SK-N-SH (cell line): ENCODE data around the gene BRI3. TPM values are rescaled to one million over a fixed set of nuclear protein-coding genes. Genes with fewer than 3 reads are reported as not detected.

Source experiments
- CTCF ChIA-PET: fragments of 300-600, 350-600 bp; formaldehyde crosslinking; extraction: SDS; loops from one replicate; lab custom pipeline; 2021; lab: Yijun Ruan, JAX
- POLR2A ChIA-PET: fragments of 350-600 bp; sonication (Branson Sonifier 250); formaldehyde crosslinking; extraction: SDS; loops from one replicate; lab custom pipeline; 2020; ENCODE audit warnings: antibody characterized with exemption, inconsistent platforms; lab: Yijun Ruan, JAX
- DNase-seq: peaks from one replicate; pipeline ENCODE4 v3.0.0; 2012
- H2AFZ ChIP-seq: fragments of 200-600 bp; sonication (generic); 2 replicates; pipeline ENCODE4 v1.8.1; 2016; ENCODE audit warnings: antibody characterized with exemption, mild to moderate bottlenecking, low read depth
- H3F3A ChIP-seq: fragments of 200-600 bp; sonication (generic); replicated peaks from 2 replicates; pipeline ENCODE3; 2016; ENCODE audit warnings: antibody characterized with exemption, mild to moderate bottlenecking; ENCODE audit not compliant: insufficient read depth
- H3K27ac ChIP-seq, 2 experiments: fragments of 200-500 bp in 1 of 2; fragments of 200-600 bp in 1 of 2; sonication (Bioruptor generic) in 1 of 2; sonication (generic), shearing (Covaris generic) in 1 of 2; 2 replicates each; pipeline versions ENCODE4 v1.5.1 to v1.6.1; 2014 to 2016; ENCODE audit warnings: low read depth in 2 of 2, inconsistent platforms in 1 of 2, low read length in 1 of 2, mild to moderate bottlenecking in 1 of 2, mixed read lengths in 1 of 2
- H3K27me3 ChIP-seq: fragments of 200-600 bp; sonication (generic), shearing (Covaris generic); 2 replicates; pipeline ENCODE4 v1.6.1; 2016; ENCODE audit warnings: mixed run types; ENCODE audit not compliant: insufficient read depth
- H3K36me3 ChIP-seq, 2 experiments: fragments of 200-500 bp in 1 of 2; fragments of 200-600 bp in 1 of 2; sonication (Bioruptor generic) in 1 of 2; sonication (generic) in 1 of 2; replicated peaks in 1 of 2; 2 replicates each; pipeline versions ENCODE3 to v1.5.1; 2014 to 2016; ENCODE audit warnings: low read length in 1 of 2, mild to moderate bottlenecking in 1 of 2; ENCODE audit not compliant: insufficient read depth in 2 of 2, control insufficient read depth in 1 of 2
- H3K4me1 ChIP-seq, 2 experiments: fragments of 200-500 bp in 1 of 2; fragments of 200-600 bp in 1 of 2; sonication (Bioruptor generic) in 1 of 2; sonication (generic), shearing (Covaris generic) in 1 of 2; 2 replicates each; pipeline versions ENCODE4 v1.5.1 to v1.6.1; 2014 to 2016; ENCODE audit warnings: low read depth in 1 of 2, low read length in 1 of 2, mixed run types in 1 of 2; ENCODE audit not compliant: insufficient read depth in 2 of 2, control insufficient read depth in 1 of 2
- H3K4me2 ChIP-seq: fragments of 200-600 bp; sonication (generic), shearing (Covaris generic); 2 replicates; pipeline ENCODE4 v1.6.1; 2017; ENCODE audit warnings: mixed run types
- H3K4me3 ChIP-seq, 2 experiments: fragments of 200-500 bp in 1 of 2; fragments of 200-600 bp in 1 of 2; sonication (Bioruptor generic) in 1 of 2; sonication (generic), shearing (Covaris generic) in 1 of 2; 2 replicates each; pipeline versions ENCODE4 v1.5.1 to v1.8.1; 2014 to 2016; ENCODE audit warnings: low read depth in 2 of 2, inconsistent platforms in 1 of 2, low read length in 1 of 2, mild to moderate bottlenecking in 1 of 2, mixed read lengths in 1 of 2, moderate library complexity in 1 of 2
- H3K79me2 ChIP-seq: fragments of 200-600 bp; sonication (generic); 2 replicates; pipeline ENCODE4 v1.8.1; 2017; ENCODE audit warnings: mild to moderate bottlenecking; ENCODE audit not compliant: insufficient read depth
- H3K9ac ChIP-seq: fragments of 200-600 bp; sonication (generic); 2 replicates; pipeline ENCODE4 v1.6.1; 2017; ENCODE audit warnings: mixed run types
- H3K9me2 ChIP-seq: fragments of 200-600 bp; sonication (generic); 2 replicates; pipeline ENCODE4 v1.6.1; 2017; ENCODE audit warnings: mixed run types
- H3K9me3 ChIP-seq: fragments of 200-600 bp; sonication (generic); 2 replicates; pipeline ENCODE4 v1.6.1; 2017; ENCODE audit warnings: mixed run types, mild to moderate bottlenecking, moderate library complexity
- H4K20me1 ChIP-seq: fragments of 200-600 bp; sonication (generic); 2 replicates; pipeline ENCODE4 v1.6.1; 2017; ENCODE audit warnings: mild to moderate bottlenecking, mixed run types; ENCODE audit not compliant: insufficient read depth
- ELF1 ChIP-seq: IDR thresholded peaks from 2 replicates; pipeline ENCODE4 v1.4.0; 2012
- FOXJ3 ChIP-seq: sonication (generic); formaldehyde crosslinking; IDR thresholded peaks from 2 replicates; pipeline ENCODE4 v1.5.1; 2020; ENCODE audit warnings: mild to moderate bottlenecking, missing genetic modification reagents
- FOXM1 ChIP-seq: IDR thresholded peaks from 2 replicates; pipeline ENCODE4 v1.4.0; 2012; ENCODE audit warnings: low read depth, mild to moderate bottlenecking
- GABPA ChIP-seq: IDR thresholded peaks from 2 replicates; pipeline ENCODE4 v1.4.0; 2012; ENCODE audit warnings: low read depth, mild to moderate bottlenecking
- JUND ChIP-seq: IDR thresholded peaks from 2 replicates; pipeline ENCODE4 v1.4.0; 2012
- MAX ChIP-seq: IDR thresholded peaks from 2 replicates; pipeline ENCODE4 v1.4.0; 2012; ENCODE audit warnings: low read depth
- NFIC ChIP-seq: IDR thresholded peaks from 2 replicates; pipeline ENCODE4 v1.4.0; 2012; ENCODE audit warnings: borderline replicate concordance
- PBX3 ChIP-seq: IDR thresholded peaks from 2 replicates; pipeline ENCODE4; 2012
- RCOR1 ChIP-seq: fragments of 150-350 bp; IDR thresholded peaks from 2 replicates; pipeline ENCODE4 v1.6.1; 2017; ENCODE audit warnings: antibody characterized with exemption, low read length
- REST ChIP-seq: IDR thresholded peaks from 2 replicates; pipeline ENCODE4 v1.6.1; 2012; ENCODE audit warnings: mild to moderate bottlenecking, low read depth, low read length, moderate library complexity
- SIN3A ChIP-seq: IDR thresholded peaks from 2 replicates; pipeline ENCODE4 v1.6.1; 2012; ENCODE audit warnings: low read depth, mild to moderate bottlenecking, low read length, moderate library complexity, borderline replicate concordance
- TAF1 ChIP-seq: IDR thresholded peaks from 2 replicates; pipeline ENCODE4 v1.6.1; 2012; ENCODE audit warnings: low read depth, mild to moderate bottlenecking, low read length, moderate library complexity, borderline replicate concordance
- TEAD4 ChIP-seq: IDR thresholded peaks from 2 replicates; pipeline ENCODE4 v1.4.0; 2012; ENCODE audit warnings: mild to moderate bottlenecking, borderline replicate concordance; ENCODE audit not compliant: insufficient read depth
- USF1 ChIP-seq: IDR thresholded peaks from 2 replicates; pipeline ENCODE4 v1.4.0; 2012; ENCODE audit warnings: low read depth, borderline replicate concordance
- ZBTB33 ChIP-seq: IDR thresholded peaks from 2 replicates; pipeline ENCODE4 v1.4.0; 2012; ENCODE audit warnings: low read depth, borderline replicate concordance
- WGBS: methylation state at CpG from one replicate; pipeline ENCODE4 v1.1.6; 2017; ENCODE audit warnings: low lambda C conversion rate; 5-methylcytosine and 5-hydroxymethylcytosine counted together
- polyA plus RNA-seq, 3 experiments: library from polyadenylated mRNA; depleted of rRNA; stranded (reverse); fragments of >200 nt; gene quantifications; 2 replicates each; pipeline ENCODE4 v1.2.3, GENCODE V29; 2012

Gene BRI3
- polyA plus RNA-seq, 1 of the 3 experiments (the other 2 are of a cell fraction), result 128 TPM

- Histone ChIP-seq H3K27ac (peak overlapping the region; percentile 66 to 75), H4K20me1 (peaks cover 48% of the 10 kb centered on the region), H3K36me3 (peaks cover 0 to 18% of the 10 kb centered on the region in 2 experiments), H3K4me2 (peak overlapping the region; percentile 96), H3F3A (peaks cover 11% of the 10 kb centered on the region), H3K79me2 (peaks cover 66% of the 10 kb centered on the region), H3K4me3 (peak overlapping the region; percentile 80 to 92; a peak in 3 of 4 replicates), H3K9me3 (no peaks in the 10 kb centered on the region), H2AFZ (no peak overlapping the region), H3K9ac (peak overlapping the region; percentile 96), H3K27me3 (no peaks in the 10 kb centered on the region), H3K4me1 (peaks cover 35 to 64% of the 10 kb centered on the region in 2 experiments; a peak in 3 of 4 replicates), H3K9me2 (no peaks in the 10 kb centered on the region)
- CTCF ChIA-PET, result interaction anchor here (1.6 to 3.9 kb wide), 3 partner anchors 11 to 138 kb away, joined by 5 to 27 read pairs (median 5); partner anchors contain the start of gene BAIAP2L1
- TF ChIP-seq TEAD4 (no peak), NFIC (no peak), RCOR1 (no peak), MAX (no peak), JUND (no peak), REST (no peak), FOXJ3 (no peak), SIN3A (no peak), USF1 (no peak), PBX3 (no peak), TAF1 (no peak), GABPA (no peak), FOXM1 (no peak), ELF1 (no peak), ZBTB33 (no peak)
- WGBS, result 89% methylated on average over 11 of the region's 19 CpGs
- DNase-seq, result peak; percentile 26
- POLR2A ChIA-PET, result no interaction called here
Observed at GRCh38 chr7:98283127-98283886, 1.8 kb downstream of the BRI3 start.
